PC-3 (cell line): ENCODE results near the gene ZNF185. TPM values are rescaled to one million over a fixed set of nuclear protein-coding genes. Genes with fewer than 3 reads are reported as not detected.

Experiments
- ATAC-seq: fragments of 200-7000 bp; cut with Tn5 transposase; 2 replicates; pipeline ENCODE4 v1.9.1; 2020; ENCODE audit warnings: mild to moderate bottlenecking, moderate library complexity
- BruUV-seq: library from RNA; stranded (reverse); fragments of 400-500 nt; replicated peaks from 2 replicates; lab custom pipeline; 2021; lab: Mats Ljungman, UMichigan
- CTCF ChIA-PET: fragments of 300-600 bp; sonication (Branson Sonifier 250); formaldehyde crosslinking; loops from one replicate; lab custom pipeline; 2022; ENCODE audit warnings: antibody characterized with exemption; lab: Charles Lee
- POLR2A ChIA-PET: fragments of 300-600 bp; sonication (Branson Sonifier 250); formaldehyde crosslinking; loops from one replicate; lab custom pipeline; 2022; ENCODE audit warnings: antibody characterized with exemption; ENCODE audit not compliant: unreplicated experiment; lab: Charles Lee
- DNase-seq: peaks from one replicate; pipeline ENCODE4 v3.0.0-alpha.2; 2015
- H2AFZ ChIP-seq: fragments of 300-600 bp; sonication (generic); 2 replicates; pipeline ENCODE4 v1.6.0; 2016; ENCODE audit warnings: antibody characterized with exemption, low read length
- H3F3A ChIP-seq: fragments of 300-600 bp; sonication (generic); one replicate; pipeline ENCODE4 v1.6.0; 2017; ENCODE audit warnings: antibody characterized with exemption, low read length, control low read depth, mild to moderate bottlenecking; ENCODE audit not compliant: unreplicated experiment
- H3K27ac ChIP-seq: fragments of 300-600 bp; sonication (generic); 2 replicates; pipeline ENCODE4 v1.5.1; 2016; ENCODE audit warnings: mild to moderate bottlenecking, low read length
- H3K27me3 ChIP-seq: fragments of 300-600 bp; sonication (generic); 2 replicates; pipeline ENCODE4 v1.6.1; 2016; ENCODE audit warnings: low read length, mixed read lengths
- H3K36me3 ChIP-seq: fragments of 300-600 bp; sonication (generic); 2 replicates; pipeline ENCODE4 v1.6.1; 2016; ENCODE audit warnings: low read depth, mixed run types, low read length, mixed read lengths
- H3K4me1 ChIP-seq: fragments of 300-600 bp; sonication (generic); 2 replicates; pipeline ENCODE4 v1.5.1; 2016; ENCODE audit warnings: low read length; ENCODE audit not compliant: insufficient read depth
- H3K4me2 ChIP-seq: fragments of 300-600 bp; sonication (generic); 2 replicates; pipeline ENCODE4 v1.6.0; 2016; ENCODE audit warnings: low read length
- H3K4me3 ChIP-seq: fragments of 300-600 bp; sonication (generic); 2 replicates; pipeline ENCODE4 v1.5.1; 2016; ENCODE audit warnings: mild to moderate bottlenecking, low read length, mixed read lengths
- H3K79me2 ChIP-seq: fragments of 300-600 bp; sonication (generic); 2 replicates; pipeline ENCODE4 v1.6.1; 2017; ENCODE audit warnings: low read length, mixed read lengths
- H3K9ac ChIP-seq: fragments of 300-600 bp; sonication (generic); 2 replicates; pipeline ENCODE4 v1.6.0; 2016; ENCODE audit warnings: mild to moderate bottlenecking, low read length
- H3K9me2 ChIP-seq: fragments of 300-600 bp; sonication (generic); replicated peaks from 2 replicates; pipeline ENCODE4 v1.6.1; 2016; ENCODE audit warnings: mixed run types, low read length, mixed read lengths
- H3K9me3 ChIP-seq: fragments of 300-600 bp; sonication (generic); 2 replicates; pipeline ENCODE4 v1.6.1; 2016; ENCODE audit warnings: low read length, mixed read lengths
- H4K20me1 ChIP-seq: fragments of 300-600 bp; sonication (generic); 2 replicates; pipeline ENCODE4 v1.6.1; 2016; ENCODE audit warnings: low read length, mixed read lengths
- CTCF ChIP-seq: fragments of 300-600 bp; sonication (generic); conservative IDR thresholded peaks from 2 replicates; pipeline ENCODE4 v1.5.1; 2017; ENCODE audit warnings: antibody characterized with exemption, low read depth, mild to moderate bottlenecking, low read length
- EZH2 ChIP-seq: fragments of 300-600 bp; sonication (generic); IDR thresholded peaks from one replicate; pipeline ENCODE4 v1.6.1; 2017; ENCODE audit warnings: antibody characterized with exemption, mild to moderate bottlenecking, low read length; ENCODE audit not compliant: unreplicated experiment
- EZH2phosphoT487 ChIP-seq: fragments of 300-600 bp; sonication (generic); IDR thresholded peaks from 2 replicates; pipeline ENCODE4 v1.6.1; 2018; ENCODE audit warnings: mild to moderate bottlenecking, antibody characterized with exemption, low read length, borderline replicate concordance
- intact Hi-C: fragments of 100-400 bp; cut with micrococcal nuclease; formaldehyde crosslinking; loops from 2 replicates; pipeline ENCODE4 v1.9.0; 2023
- total RNA-seq: library from RNA; depleted of rRNA; stranded (reverse); fragments of >200 nt; gene quantifications from 2 replicates; pipeline ENCODE4 v1.2.3, GENCODE V29; 2014

Gene ZNF185
- total RNA-seq, 1 experiment from 2014 or later = 68.9 TPM

- no peak for DNase-seq
- Histone ChIP-seq H3K27ac (no peak overlapping the region), H3K4me3 (no peak overlapping the region), H3K36me3 (no peaks in the 10 kb centered on the region), H3K9me2 (no peaks in the 10 kb centered on the region), H3K9ac (no peak overlapping the region), H3K9me3 (no peaks in the 10 kb centered on the region), H3K4me2 (no peak overlapping the region), H3K4me1 (no peaks in the 10 kb centered on the region), H3K27me3 (no peaks in the 10 kb centered on the region), H3K79me2 (no peaks in the 10 kb centered on the region), H4K20me1 (no peaks in the 10 kb centered on the region), H2AFZ (no peak overlapping the region), H3F3A (no peaks in the 10 kb centered on the region)
- ChIA-PET POLR2A (no interaction called here), CTCF (no interaction called here)
- BruUV-seq = no TSS peak
- TF ChIP-seq CTCF = no peak
- no peak for TF ChIP-seq EZH2phosphoT487
- no peak for TF ChIP-seq EZH2
- intact Hi-C loops = no loop called here
- no peak for ATAC-seq
Observed at GRCh38 chrX:152881289-152881688, 16.6 kb upstream of the ZNF185 start.

GRCh38 chrX:152884171-152884570 lies 13.7 kb upstream of the ZNF185 start:
- TF ChIP-seq EZH2phosphoT487 = no peak
- TF ChIP-seq CTCF = no peak
- no peak for TF ChIP-seq EZH2
- Histone ChIP-seq H3K4me2 (no peak overlapping the region), H3K79me2 (no peaks in the 10 kb centered on the region), H3K9ac (no peak overlapping the region), H3K4me1 (no peaks in the 10 kb centered on the region), H3K27ac (no peak overlapping the region), H3F3A (no peaks in the 10 kb centered on the region), H3K27me3 (no peaks in the 10 kb centered on the region), H3K4me3 (no peak overlapping the region), H3K36me3 (no peaks in the 10 kb centered on the region), H3K9me2 (no peaks in the 10 kb centered on the region), H2AFZ (no peak overlapping the region), H4K20me1 (no peaks in the 10 kb centered on the region), H3K9me3 (no peaks in the 10 kb centered on the region)
- DNase-seq = no peak
- ChIA-PET CTCF (no interaction called here), POLR2A (no interaction called here)
- no TSS peak for BruUV-seq
- intact Hi-C loops = no loop called here
- ATAC-seq = no peak

GRCh38 chrX:152886716-152887115 lies 11.2 kb upstream of the ZNF185 start:
- Histone ChIP-seq H3F3A (no peaks in the 10 kb centered on the region), H4K20me1 (no peaks in the 10 kb centered on the region), H3K27ac (no peak overlapping the region), H3K9ac (no peak overlapping the region), H2AFZ (no peak overlapping the region), H3K4me3 (no peak overlapping the region), H3K9me2 (no peaks in the 10 kb centered on the region), H3K4me2 (no peak overlapping the region), H3K36me3 (no peaks in the 10 kb centered on the region), H3K4me1 (no peaks in the 10 kb centered on the region), H3K9me3 (no peaks in the 10 kb centered on the region), H3K79me2 (no peaks in the 10 kb centered on the region), H3K27me3 (no peaks in the 10 kb centered on the region)
- ChIA-PET CTCF (no interaction called here), POLR2A (no interaction called here)
- DNase-seq = no peak
- no peak for ATAC-seq
- TF ChIP-seq EZH2phosphoT487 (no peak), CTCF (no peak), EZH2 (no peak)
- intact Hi-C loops = no loop called here
- BruUV-seq = no TSS peak
